ENCODE results near the gene ADAMTS14. TPM values are rescaled to one million over a fixed set of nuclear protein-coding genes. Genes with fewer than 3 reads are reported as not detected.

ADAMTS14 gene
- total RNA-seq, 6 experiments from 2014 or later, result 0.03 to 0.09 (median 0.05) TPM; not detected in 2

DNA sequence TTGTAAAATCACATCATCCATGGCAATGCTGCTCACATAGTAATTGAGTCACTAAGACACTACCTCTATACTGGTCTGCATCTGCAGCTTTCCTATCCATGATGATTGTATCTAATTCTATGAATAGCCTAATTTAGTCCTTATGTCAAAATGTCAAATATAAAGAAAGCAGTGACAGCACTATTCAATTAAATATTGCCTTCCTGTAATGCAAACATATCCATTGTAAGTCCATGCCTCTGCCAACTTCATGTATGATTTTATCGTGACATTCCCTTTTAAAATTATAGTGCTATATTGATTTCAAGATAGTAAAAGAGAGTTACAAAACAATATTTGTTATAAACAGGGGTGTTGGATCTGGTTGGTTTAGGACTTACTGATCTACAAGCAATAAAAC is 138.7 kb downstream of the ADAMTS14 start:
- H3K27ac Mint-ChIP-seq, result no peak overlapping the region
- peaks cover 15% of the 10 kb centered on the region for H3K4me1 Mint-ChIP-seq (ENCODE audit: low read depth)
- TF ChIP-seq, protein P1, sequence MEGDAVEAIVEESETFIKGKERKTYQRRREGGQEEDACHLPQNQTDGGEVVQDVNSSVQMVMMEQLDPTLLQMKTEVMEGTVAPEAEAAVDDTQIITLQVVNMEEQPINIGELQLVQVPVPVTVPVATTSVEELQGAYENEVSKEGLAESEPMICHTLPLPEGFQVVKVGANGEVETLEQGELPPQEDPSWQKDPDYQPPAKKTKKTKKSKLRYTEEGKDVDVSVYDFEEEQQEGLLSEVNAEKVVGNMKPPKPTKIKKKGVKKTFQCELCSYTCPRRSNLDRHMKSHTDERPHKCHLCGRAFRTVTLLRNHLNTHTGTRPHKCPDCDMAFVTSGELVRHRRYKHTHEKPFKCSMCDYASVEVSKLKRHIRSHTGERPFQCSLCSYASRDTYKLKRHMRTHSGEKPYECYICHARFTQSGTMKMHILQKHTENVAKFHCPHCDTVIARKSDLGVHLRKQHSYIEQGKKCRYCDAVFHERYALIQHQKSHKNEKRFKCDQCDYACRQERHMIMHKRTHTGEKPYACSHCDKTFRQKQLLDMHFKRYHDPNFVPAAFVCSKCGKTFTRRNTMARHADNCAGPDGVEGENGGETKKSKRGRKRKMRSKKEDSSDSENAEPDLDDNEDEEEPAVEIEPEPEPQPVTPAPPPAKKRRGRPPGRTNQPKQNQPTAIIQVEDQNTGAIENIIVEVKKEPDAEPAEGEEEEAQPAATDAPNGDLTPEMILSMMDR (IDR thresholded peaks at IDR 0.05), result no peak
- no peaks in the 10 kb centered on the region for H3K9me3 Mint-ChIP-seq
- H3K27me3 Mint-ChIP-seq (ENCODE audit: insufficient read depth), result peaks cover 5% of the 10 kb centered on the region
- H3K36me3 Mint-ChIP-seq (ENCODE audit: low read depth), result no peaks in the 10 kb centered on the region
- H3K4me3 Mint-ChIP-seq, result no peak overlapping the region
- no peak for DNase-seq

DNA sequence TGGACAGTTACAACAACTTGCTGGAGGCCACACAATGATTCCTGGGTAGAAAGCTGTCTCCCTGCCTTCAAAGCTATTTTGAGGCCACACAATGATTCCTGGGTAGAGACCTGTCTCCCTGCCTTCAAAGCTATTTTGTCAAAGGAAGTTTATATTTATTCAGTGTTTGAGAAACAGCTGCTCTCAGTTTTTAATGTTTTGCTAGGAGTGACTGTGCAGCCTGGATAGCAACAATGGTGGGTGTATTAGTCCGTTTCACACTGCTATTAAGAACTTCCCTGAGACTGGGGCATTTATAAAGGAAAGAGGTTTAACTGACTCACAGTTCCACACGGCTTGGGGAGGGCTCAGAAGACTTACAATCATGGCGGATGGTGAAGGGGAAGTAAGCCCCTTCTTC is 139.6 kb downstream of the ADAMTS14 start:
- TF ChIP-seq, protein P1 (IDR thresholded peaks at IDR 0.05), result no peak
- H3K4me3 Mint-ChIP-seq, result no peak overlapping the region
- H3K9me3 Mint-ChIP-seq, result no peaks in the 10 kb centered on the region
- peaks cover 15% of the 10 kb centered on the region for H3K4me1 Mint-ChIP-seq (ENCODE audit: low read depth)
- H3K27ac Mint-ChIP-seq, result no peak overlapping the region
- DNase-seq, result no peak
- H3K36me3 Mint-ChIP-seq (ENCODE audit: low read depth), result no peaks in the 10 kb centered on the region
- H3K27me3 Mint-ChIP-seq (ENCODE audit: insufficient read depth), result peaks cover 5% of the 10 kb centered on the region

Other genes starting within 250 kb of the ADAMTS14 start
- gene NODAL, start 230.8 kb upstream of the ADAMTS14 start, total RNA-seq (2021; fragmentation: NEBNext Ultra II Directional; extraction: Animal tissue kit (Norgen Biotek cat#: 25700)), result not detected
- gene PALD1, start 193.7 kb upstream of the ADAMTS14 start, total RNA-seq (2021; fragmentation: NEBNext Ultra II Directional; extraction: Animal tissue kit (Norgen Biotek cat#: 25700)), result not detected
- not detected for gene PRF1, start 69.8 kb upstream of the ADAMTS14 start, total RNA-seq (2021; fragmentation: NEBNext Ultra II Directional; extraction: Animal tissue kit (Norgen Biotek cat#: 25700))
- not detected for gene TBATA, start 112.9 kb downstream of the ADAMTS14 start, total RNA-seq (2021; fragmentation: NEBNext Ultra II Directional; extraction: Animal tissue kit (Norgen Biotek cat#: 25700))
- gene SGPL1, start 143.4 kb downstream of the ADAMTS14 start, total RNA-seq (2021; fragmentation: NEBNext Ultra II Directional; extraction: Animal tissue kit (Norgen Biotek cat#: 25700)), result 10 to 100 TPM; 22.4 to 30.9 (median 26.0) TPM
- gene PCBD1, start 216.1 kb downstream of the ADAMTS14 start, total RNA-seq (2021; fragmentation: NEBNext Ultra II Directional; extraction: Animal tissue kit (Norgen Biotek cat#: 25700)), result 10 to 100 TPM; 36.4 to 55.7 (median 37.7) TPM

Data from HFFc6 (cell line).